OCI-LY3 (cell line): ENCODE data around the gene CHL1.

Experiments
- EZH2phosphoT487 ChIP-seq: fragments of 200-600 bp; shearing (Covaris generic); IDR thresholded peaks from 2 replicates; pipeline ENCODE4 v1.6.1; 2018; ENCODE audit warnings: antibody characterized with exemption, mixed run types, low read depth
- TF ChIP-seq, protein P1 (sequence below): fragments of 200-600, 300-600 bp; sonication (generic); IDR thresholded peaks from 2 replicates; pipeline ENCODE4 v1.5.1; 2014; ENCODE audit warnings: antibody characterized with exemption, low read length, low read depth

DNA sequence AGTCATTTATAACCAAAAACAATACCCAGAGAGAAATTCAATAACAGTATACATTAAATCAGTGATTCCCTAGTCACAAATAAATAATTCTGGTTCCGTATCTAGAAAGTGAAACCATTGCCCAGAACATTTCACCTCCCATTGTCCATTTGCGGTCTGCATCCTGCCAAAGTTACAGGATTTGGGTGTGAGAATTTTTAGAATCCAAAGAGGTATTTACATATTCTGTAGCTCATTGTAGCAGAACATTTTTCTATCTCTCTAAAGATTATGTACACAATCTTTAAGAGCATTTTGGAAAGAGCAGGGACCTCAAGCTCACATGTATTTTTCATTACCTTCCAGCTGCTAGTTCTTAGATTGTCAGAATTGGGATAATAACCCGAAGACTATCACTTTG is 261.6 kb downstream of the CHL1 start:
- TF ChIP-seq, protein P1, sequence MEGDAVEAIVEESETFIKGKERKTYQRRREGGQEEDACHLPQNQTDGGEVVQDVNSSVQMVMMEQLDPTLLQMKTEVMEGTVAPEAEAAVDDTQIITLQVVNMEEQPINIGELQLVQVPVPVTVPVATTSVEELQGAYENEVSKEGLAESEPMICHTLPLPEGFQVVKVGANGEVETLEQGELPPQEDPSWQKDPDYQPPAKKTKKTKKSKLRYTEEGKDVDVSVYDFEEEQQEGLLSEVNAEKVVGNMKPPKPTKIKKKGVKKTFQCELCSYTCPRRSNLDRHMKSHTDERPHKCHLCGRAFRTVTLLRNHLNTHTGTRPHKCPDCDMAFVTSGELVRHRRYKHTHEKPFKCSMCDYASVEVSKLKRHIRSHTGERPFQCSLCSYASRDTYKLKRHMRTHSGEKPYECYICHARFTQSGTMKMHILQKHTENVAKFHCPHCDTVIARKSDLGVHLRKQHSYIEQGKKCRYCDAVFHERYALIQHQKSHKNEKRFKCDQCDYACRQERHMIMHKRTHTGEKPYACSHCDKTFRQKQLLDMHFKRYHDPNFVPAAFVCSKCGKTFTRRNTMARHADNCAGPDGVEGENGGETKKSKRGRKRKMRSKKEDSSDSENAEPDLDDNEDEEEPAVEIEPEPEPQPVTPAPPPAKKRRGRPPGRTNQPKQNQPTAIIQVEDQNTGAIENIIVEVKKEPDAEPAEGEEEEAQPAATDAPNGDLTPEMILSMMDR: no peak
- no peak for TF ChIP-seq EZH2phosphoT487
